ENCODE results near the gene IGFN1.

The IGFN1 gene

DNA sequence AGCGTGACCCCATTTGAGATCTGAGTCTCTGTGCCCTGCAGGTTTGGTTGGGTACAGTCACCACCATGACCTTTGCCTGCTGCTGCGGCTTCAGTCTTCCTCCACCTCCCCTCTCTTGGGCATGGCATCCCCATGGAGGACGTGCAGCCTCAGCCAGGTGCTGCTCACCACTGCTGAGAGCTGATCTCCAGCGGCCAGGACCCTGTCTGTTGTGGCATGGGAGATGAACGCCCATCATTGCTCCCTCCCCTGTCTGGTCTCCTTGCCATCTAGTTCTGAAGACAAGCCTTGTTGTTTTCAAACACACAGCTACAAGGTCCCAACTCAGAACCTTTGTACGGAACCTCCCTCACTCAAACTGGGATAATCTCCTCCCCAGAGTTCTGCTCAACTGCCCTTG, 73.4 kb downstream of the IGFN1 start:
- no peak for DNase-seq (ENCODE audit: low read depth, low spot score)

DNA sequence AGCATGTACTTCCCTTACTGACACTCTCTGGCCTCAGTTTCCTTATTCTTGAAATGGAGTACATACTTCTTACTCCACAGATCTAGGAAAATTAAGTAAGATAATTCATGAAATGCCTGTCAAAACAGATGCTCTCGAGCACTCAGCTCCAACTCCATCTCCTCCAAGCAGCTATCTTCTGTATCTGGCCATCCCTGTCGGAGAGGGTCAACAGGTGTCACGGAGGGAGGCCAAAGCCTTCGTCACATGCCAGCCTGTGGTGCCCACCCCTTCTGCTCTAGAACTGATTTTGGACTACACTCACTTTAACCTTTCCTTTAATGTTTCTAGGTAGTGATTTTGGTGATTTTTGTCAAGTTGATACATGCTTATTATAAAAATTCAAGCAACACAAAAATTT, 73.9 kb downstream of the IGFN1 start:
- no peak for DNase-seq (ENCODE audit: low read depth, low spot score)

DNA sequence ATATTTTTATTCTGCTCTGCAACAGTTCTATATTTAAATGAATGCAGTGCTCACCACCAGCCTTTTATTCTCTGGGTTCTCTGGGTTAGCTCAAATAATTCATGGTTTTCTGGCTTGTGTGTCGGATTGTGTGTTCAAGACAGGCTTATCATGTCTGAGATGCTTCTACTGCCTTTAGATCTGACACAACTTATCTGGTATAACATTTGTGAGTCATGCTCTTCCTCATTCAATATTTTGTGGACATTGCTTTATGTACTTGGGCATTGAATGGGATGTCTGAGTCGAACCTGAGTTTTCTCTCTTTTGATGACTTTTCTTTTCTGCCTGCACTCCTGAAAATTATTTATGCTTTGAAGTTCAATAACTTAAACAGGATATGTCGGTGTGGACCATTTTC, 75.1 kb downstream of the IGFN1 start:
- DNase-seq (ENCODE audit: low read depth, low spot score), result no peak

DNA sequence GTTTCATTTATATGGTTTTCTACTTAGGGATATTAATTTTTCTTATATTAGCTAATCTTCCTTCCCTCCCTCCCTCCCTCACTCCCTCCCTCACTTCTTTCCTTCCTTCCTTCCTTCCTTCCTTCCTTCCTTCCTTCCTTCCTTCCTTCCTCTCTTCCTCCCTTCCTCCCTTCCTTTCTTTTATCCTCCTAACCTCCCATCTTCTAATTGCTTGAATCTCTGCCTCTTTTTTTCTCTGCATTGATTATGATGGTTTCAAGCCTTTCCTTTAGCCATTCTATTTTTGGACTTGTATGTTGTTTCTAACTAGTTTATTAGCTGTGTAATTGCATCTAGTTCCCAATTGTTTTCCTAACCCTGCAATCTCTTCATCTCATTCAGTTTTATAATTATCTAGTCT, 75.7 kb downstream of the IGFN1 start:
- no peak for DNase-seq (ENCODE audit: low read depth, low spot score)

DNA sequence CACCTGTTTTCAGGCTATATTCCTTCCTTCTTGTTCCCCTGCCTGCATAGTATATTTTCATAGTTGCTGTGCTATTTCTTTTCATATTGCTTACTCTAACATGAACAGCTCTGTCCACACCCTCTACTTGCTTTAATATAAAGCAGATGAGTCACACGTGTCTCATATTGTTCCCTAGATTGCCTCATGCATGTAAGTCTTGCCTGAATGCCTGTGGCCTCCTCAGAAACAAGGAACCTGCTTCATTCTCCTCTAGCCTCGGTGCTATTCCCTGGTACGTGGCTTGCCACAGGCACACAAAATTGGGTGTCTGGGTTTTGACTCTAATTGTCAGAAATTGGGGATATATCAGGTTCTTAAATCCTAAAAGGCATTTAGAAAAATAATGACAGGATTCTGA, 76.2 kb downstream of the IGFN1 start:
- DNase-seq (ENCODE audit: low read depth, low spot score), result peak; percentile 39

DNA sequence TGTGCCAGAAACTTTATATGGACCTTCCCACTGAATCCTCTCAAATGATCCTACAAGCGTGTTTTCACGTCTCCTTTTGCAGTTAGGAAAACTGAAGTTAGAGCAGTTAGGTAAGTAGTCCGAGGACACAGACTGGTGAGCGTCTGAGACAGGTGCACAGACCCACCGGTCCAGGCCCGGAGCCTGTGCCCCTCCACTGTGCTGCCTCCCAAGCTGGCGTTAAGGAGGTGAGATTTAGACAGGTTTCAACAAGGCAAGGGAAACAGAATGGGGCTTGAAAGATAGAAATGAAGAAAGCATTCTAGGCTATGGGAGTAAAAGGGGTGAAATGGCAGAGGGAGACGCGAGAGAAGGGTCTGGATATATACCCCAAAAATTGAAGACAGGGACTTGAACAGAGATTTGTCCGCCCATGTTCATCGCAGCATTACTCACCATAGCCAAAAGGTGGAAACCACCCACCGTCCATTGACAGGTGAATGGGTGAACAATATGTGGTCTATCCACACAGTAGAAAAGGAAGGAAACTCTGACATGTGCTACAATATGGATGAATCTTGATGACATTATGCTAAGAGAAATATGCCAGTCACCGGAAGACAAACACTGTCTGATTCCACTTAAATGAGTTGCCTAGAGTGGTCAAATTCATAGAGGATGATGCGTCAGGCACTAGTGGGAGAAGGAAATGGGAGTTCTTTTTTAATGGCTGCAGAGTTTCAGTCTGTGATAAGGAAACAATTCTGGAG, 77.0 kb downstream of the IGFN1 start:
- no peak for DNase-seq (ENCODE audit: low read depth, low spot score)

DNA sequence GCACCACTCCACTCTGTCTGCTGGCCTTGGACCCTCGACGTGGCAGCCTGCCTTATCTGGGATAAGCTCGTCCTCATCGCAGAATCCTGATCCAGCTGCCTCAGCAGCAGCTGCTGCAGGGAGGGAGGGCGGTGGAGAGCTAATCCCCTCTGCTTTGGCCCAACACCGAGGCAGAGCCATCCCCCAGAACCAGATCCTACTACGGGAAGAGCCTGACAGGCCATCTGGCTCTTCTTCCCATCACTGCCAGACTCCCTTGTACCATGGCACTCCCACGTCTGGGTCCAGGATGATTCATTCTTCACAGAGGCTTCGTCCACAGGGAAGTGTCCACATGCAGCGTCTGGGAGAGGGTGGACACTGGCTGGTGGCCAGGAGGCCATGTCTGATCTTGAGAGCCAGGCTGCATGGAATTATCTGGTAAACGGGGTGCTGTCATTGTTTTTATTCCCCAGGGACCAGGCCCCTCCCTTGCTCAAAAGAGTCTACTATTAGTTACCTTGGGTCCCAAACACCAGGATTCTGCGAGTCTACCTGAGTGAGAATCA, 78.1 kb downstream of the IGFN1 start:
- no peak for DNase-seq (ENCODE audit: low read depth, low spot score)

DNA sequence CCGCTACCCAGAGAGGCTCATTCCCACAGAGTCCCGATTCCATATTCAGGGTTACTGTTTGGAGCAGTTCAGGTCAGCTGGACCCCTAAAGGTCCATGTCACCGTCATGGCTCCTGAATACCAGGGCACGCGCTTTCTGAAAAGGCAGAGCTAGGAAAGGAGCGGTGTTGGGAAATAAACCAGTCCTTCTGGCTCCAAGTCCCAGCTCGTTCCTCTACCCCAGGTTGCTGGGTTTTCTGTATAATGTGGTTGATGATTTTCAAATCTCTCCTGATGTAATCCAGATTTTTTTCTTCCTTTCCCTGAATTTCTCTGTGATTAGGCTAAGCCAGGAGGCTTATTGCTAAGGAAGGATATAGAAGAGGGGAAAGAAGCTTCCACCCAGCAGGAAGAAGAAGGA, 78.7 kb downstream of the IGFN1 start:
- DNase-seq (ENCODE audit: low read depth, low spot score), result no peak

DNA sequence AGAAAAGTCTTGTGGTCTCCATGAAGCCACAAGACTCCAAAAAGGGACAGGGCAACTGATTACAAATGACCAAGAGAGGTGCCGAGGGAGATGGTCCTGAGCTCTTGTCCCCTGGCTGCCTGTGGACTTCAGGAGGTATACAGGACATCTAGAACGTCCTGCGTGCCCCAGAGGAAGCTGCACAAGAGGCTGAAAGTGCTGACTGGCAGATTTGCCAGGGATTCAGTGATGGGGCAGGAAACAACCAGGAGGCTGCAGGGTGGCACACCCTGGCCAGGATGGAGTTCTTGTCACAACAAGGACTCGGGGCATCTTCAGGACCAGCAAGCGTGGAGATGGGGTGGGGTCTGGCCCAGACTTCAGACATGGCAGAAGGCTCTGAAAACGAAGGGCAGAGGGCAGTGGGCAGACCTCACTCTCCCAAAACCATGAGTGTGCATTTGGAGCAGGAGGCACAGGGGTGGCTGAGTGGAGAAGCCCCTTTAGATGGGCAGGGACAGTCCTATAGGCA, 79.3 kb downstream of the IGFN1 start:
- no peak for DNase-seq (ENCODE audit: low read depth, low spot score)

DNA sequence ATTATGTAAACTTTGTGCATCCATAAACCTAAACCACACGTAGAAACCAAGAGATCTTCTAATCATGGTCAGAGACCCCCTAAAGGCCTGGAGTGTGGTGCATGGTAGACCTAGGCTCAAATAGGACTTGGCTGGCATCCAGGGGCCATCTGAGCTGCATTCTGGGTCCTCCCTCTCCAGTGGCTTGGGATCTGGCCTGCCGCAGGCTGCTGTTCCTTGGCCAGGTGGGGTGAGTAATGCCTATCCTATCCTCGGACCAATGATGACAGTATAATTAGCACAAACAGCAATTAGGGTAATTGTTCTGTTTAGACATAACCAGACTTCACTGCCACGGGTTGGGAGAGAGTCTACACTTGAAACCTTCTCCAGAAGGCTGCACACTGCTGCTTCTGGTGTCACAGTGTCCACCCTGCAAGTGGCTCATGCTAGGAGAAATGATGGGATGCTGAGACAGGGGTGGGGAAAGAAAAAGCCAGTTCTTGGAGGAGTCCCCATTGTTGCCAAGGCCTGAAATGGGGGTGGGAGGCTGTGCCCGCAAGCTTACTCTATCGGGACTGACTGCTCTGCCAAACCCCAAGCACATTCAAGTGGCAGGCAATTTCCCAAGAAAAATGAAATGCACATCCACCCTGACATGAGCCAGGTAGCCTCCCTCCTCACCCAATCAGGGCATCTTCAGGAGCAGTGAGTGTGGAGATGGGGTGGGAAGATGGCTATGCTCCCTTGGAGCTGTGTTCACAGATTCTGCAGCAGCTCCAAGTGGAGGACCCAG, 80.2 kb downstream of the IGFN1 start:
- no peak for DNase-seq (ENCODE audit: low read depth, low spot score)

DNA sequence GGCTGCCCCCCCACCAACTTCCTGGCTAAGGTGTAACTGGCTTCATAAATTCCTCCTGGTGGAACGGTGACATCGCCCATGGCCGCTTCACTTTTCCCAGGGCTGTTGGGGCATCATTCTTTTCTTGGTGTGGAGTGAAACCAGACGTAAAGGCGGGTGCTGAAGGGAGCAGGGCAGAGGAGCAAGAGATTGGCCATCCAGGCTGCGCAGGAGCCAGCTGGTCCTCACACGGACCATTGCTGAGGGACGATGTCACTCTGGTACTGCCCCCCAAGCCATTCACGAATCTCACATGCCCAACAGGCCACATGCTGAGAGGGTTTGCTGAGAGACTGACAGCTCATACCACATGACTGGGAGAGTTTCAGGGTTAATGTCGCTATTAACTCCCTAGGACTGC, 82.2 kb downstream of the IGFN1 start:
- DNase-seq (ENCODE audit: low read depth, low spot score), result no peak

DNA sequence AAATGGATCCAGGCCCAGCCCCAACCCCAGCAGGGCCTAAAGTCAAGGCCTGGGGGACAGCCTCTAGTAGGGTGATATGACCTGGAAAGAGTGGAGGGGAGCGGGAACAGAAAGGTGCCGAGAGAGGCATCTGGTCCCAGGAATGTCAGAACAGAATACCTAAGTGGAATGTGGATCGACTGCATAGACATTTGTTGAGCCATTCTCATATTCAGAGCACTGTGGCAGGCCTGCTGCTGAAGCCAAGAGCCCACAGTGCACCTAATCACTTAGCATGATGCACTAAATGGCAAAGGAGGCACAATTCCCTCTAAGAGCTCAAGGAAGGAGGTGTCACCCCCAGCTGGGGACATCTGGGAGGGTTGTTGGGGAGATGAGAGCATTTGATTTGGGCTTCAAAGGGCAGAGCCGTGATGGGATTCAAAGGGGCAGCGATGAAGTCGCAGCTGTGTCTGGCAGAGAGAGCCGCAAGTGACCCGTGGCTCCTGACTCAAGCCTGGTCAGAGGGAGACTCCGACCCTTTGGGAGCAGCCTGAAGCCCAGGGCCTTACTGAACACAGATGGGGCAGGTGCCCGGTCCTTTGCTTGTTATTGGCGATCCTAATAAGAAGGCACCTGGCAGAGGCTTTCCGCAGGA, 84.1 kb downstream of the IGFN1 start:
- no peak for DNase-seq (ENCODE audit: low read depth, low spot score)

DNA sequence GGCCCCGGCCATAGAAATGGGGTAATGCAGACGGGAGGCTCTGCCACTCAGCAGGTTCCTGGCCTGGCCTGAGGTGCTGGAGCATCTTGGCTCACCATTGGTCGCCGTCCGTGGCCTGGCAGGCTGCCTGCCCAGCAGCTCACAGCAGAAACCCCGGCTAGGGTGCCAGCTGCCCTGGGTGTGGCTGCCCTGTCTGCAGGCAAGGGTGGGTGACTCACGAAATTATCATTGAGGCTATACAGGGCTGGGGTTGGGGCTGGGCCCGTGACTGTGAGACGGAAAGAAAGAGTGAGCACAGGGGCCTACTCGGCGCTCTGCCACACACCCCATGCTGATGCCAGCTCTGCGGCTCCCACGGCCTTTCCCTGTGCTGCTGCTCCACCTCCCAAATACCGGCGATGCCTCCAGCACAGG, 84.6 kb downstream of the IGFN1 start:
- no peak for DNase-seq (ENCODE audit: low read depth, low spot score)

DNA sequence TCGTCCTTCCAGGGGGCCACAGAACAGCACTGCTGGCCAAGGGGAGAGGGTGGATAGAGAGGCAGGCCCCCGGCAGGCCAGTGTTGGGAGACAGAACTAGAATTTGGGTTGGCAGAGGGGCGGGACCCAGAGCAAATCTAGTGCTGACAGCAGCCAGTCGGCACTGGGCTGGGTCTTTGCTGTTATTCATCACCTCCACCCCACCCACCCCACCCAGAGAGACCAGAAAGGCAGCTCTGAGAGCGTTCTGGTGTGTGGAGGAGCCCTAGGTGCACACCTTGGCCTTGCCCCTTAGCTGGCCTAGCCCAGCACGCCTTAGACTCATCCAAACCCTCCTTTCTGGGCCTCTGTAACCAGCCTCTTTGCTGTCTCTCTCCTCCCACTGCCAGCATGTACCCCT, 86.3 kb downstream of the IGFN1 start:
- no peak for DNase-seq (ENCODE audit: low read depth, low spot score)

DNA sequence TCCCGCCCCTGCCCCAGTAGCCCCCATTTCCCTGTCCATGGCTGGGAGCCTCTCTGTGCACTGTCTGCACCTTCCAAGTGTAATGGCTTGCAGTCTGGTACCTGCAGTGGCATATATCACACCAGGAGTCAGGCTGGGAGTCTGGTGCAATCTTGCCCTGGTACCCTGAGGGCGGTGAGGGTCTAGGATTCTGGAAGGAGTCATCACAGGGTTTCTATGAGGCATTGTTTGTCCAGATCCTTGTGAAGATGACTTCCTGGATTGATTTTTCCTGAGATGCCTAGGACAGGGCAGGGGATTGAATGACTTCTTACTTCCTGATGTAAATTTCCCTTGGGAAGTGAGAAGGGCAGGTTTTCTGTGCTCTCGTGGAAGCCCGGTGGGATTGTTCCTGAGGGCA, 86.8 kb downstream of the IGFN1 start:
- DNase-seq (ENCODE audit: low read depth, low spot score), result no peak
